ENCODE data around the gene KIF3B.
"Not testable (repeated sequence)": the region's sequence is repeated elsewhere in the genome, so short reads cannot be mapped to it uniquely, and the experiment has no call there.

- not testable (repeated sequence) for TF ChIP-seq CEBPZ (IDR thresholded peaks at IDR 0.05; ENCODE audit: low read length); TARDBP (CRISPR knock-in tag; IDR thresholded peaks at IDR 0.05); RBFOX2 (IDR thresholded peaks at IDR 0.05; ENCODE audit: low read depth, low read length); TAF15 (IDR thresholded peaks at IDR 0.05; ENCODE audit: low read depth, low read length, poor library complexity, severe bottlenecking); TBX3 (IDR thresholded peaks at IDR 0.05; ENCODE audit: borderline replicate concordance); USF2 (IDR thresholded peaks at IDR 0.05; ENCODE audit: low read depth, low read length); USF2 (CRISPR knock-in tag; IDR thresholded peaks at IDR 0.05; ENCODE audit: borderline replicate concordance); RAD51 (IDR thresholded peaks at IDR 0.05; ENCODE audit: borderline replicate concordance); MAFK (conservative IDR thresholded peaks at IDR 0.05 in 1 of 2, IDR thresholded peaks at IDR 0.05 in 1 of 2; ENCODE audit: low read length in 2 of 2); ZC3H13 (CRISPR knock-in tag; IDR thresholded peaks at IDR 0.05)
- TF ChIP-seq, protein P1, sequence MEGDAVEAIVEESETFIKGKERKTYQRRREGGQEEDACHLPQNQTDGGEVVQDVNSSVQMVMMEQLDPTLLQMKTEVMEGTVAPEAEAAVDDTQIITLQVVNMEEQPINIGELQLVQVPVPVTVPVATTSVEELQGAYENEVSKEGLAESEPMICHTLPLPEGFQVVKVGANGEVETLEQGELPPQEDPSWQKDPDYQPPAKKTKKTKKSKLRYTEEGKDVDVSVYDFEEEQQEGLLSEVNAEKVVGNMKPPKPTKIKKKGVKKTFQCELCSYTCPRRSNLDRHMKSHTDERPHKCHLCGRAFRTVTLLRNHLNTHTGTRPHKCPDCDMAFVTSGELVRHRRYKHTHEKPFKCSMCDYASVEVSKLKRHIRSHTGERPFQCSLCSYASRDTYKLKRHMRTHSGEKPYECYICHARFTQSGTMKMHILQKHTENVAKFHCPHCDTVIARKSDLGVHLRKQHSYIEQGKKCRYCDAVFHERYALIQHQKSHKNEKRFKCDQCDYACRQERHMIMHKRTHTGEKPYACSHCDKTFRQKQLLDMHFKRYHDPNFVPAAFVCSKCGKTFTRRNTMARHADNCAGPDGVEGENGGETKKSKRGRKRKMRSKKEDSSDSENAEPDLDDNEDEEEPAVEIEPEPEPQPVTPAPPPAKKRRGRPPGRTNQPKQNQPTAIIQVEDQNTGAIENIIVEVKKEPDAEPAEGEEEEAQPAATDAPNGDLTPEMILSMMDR (CRISPR knock-in tag; IDR thresholded peaks at IDR 0.05) = 0 out of 2 replicates have a peak, but pooled peaks have one; percentile 15
- TF ChIP-seq, protein P2, sequence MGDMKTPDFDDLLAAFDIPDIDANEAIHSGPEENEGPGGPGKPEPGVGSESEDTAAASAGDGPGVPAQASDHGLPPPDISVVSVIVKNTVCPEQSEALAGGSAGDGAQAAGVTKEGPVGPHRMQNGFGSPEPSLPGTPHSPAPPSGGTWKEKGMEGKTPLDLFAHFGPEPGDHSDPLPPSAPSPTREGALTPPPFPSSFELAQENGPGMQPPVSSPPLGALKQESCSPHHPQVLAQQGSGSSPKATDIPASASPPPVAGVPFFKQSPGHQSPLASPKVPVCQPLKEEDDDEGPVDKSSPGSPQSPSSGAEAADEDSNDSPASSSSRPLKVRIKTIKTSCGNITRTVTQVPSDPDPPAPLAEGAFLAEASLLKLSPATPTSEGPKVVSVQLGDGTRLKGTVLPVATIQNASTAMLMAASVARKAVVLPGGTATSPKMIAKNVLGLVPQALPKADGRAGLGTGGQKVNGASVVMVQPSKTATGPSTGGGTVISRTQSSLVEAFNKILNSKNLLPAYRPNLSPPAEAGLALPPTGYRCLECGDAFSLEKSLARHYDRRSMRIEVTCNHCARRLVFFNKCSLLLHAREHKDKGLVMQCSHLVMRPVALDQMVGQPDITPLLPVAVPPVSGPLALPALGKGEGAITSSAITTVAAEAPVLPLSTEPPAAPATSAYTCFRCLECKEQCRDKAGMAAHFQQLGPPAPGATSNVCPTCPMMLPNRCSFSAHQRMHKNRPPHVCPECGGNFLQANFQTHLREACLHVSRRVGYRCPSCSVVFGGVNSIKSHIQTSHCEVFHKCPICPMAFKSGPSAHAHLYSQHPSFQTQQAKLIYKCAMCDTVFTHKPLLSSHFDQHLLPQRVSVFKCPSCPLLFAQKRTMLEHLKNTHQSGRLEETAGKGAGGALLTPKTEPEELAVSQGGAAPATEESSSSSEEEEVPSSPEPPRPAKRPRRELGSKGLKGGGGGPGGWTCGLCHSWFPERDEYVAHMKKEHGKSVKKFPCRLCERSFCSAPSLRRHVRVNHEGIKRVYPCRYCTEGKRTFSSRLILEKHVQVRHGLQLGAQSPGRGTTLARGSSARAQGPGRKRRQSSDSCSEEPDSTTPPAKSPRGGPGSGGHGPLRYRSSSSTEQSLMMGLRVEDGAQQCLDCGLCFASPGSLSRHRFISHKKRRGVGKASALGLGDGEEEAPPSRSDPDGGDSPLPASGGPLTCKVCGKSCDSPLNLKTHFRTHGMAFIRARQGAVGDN (CRISPR knock-in tag; IDR thresholded peaks at IDR 0.05) = not testable (repeated sequence)
Observed at GRCh38 chr20:32289299-32289660, 11.8 kb downstream of the KIF3B start.
